Middle frontal gyrus (tissue), 1 donor: ENCODE results near the gene MGAT5.

Experiments
- DNase-seq: peaks from one replicate; pipeline ENCODE4 v3.0.0-alpha.2; 2015; ENCODE audit warnings: low spot score; ENCODE audit errors: extremely low spot score

Gene MGAT5

DNA sequence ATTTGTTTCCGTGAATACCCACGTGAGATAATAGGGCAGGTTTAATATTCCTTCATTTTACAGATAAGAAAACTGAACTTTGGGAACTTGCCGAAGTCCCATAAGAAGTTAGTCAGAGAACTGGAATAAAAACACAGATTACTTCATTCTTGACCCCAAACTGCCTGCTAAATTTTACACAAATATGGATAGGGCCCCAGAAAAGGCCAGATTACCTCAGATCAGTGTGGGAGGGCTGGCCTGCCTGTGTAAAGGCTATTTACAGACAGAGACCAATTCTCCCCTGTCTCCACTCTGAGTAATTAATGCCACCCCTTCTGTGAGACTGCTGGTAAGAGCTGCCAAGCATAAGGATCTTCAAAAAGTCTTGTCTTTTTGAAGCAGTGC lies 139.2 kb downstream of the MGAT5 start:
- DNase-seq = no peak

DNA sequence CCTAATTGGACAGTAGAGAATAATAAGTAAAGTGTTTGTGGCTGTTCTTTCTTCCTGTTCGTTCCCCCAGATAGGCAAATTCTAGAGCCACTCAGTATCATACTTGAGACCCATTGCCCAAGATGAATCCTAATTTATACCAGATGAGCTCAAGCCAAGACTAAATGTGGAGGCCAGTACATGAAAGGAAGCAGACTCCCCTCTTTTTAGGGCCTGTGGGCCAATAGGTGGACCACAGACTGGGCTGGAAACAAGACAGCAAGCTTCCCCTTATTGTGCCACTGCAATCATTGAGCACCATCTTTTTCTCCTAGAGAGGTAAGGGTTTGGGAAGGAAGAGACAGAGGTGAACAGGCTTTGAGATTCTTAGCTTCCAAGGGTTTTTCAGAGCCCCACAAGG lies 141.9 kb downstream of the MGAT5 start:
- no peak for DNase-seq

DNA sequence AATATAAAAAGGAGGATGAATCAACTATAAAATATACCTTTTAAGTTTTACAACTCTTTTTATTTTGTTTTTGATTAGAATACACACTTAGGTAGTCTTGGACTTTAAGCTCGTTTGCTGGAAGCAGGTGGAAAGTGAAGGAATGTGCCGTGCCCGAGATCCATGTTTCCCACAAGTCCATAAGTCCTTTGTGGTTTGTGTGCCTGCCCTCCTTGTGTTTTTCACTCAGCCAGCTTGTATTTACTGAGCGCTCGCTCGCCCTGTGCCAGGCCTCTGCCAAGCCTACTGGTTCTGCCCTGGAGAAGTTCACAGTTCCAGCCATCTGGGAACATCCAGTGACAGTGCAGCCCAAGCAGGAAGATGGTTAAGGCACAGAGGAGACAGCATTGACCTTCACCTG lies 142.6 kb downstream of the MGAT5 start:
- no peak for DNase-seq

DNA sequence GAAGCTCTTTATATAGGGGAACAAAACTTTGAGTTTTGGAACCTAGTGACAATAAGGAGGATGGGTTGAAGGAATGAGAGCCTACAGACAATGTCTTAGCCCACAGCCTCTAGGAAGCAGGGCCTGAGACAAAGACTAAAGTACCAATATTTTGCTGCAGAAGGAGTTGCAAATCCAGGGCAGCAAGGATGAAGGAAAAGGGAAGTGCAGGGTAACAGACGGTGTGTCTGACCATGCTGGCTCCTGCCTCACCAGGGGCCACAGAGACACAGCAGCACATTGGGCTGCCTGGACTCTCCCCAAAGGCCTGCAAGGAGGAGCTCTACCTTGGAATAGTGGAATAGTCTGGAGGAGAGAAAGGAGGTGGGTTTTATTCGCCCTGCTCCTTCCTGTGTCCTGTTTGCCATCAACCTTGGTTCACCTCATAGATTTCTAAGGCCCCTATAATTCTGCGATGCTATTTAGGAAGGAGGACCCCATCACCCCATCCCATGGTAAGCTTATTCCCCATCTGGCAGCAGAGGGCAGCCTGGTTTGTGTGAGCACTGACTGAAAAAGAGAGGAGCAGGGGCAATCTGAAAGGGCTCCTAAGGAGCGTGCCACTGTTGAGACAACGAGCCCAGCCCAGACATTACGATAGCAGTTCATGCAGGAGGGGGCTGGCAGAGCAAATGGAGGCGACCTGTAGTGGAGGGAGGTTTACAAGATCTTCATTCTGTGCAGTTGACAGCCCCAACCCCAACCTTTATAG lies 143.4 kb downstream of the MGAT5 start:
- no peak for DNase-seq

DNA sequence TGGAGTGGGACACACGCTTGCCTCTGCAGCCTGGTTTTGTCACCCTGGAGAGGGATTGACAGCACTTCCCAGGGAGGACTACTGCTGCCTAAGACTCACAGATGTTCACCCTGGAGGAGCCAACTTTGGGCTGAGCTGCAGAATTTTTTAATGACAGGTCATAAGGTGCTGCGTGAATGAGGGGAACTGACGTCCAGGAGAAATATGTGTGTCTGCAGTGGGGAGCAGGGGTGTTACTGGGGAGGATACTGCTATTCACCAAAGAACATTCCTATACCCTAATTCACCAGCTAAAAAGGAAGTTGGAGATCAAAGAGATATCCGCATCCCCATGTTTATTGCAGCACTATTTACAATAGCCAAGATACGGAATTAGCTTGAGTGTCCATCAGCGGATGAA lies 144.4 kb downstream of the MGAT5 start:
- no peak for DNase-seq

DNA sequence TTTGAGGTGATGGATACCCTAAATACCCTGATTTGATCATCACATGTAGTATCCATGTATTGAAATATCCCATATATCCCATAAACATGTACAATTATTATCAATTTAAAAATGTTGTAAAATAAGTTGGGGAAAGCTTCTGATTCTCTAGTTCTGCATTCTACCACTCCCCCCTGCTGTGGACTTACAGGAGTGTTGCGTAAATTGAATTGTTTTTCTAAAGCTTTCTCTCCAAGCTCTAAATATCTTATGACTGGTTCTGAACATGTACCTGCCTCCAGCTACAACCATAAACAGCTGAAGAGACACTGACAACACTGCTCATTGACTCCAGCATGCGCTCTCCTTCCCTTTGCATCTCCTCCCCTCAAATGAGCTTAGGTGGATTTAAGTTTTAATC lies 145.2 kb downstream of the MGAT5 start:
- DNase-seq = no peak

DNA sequence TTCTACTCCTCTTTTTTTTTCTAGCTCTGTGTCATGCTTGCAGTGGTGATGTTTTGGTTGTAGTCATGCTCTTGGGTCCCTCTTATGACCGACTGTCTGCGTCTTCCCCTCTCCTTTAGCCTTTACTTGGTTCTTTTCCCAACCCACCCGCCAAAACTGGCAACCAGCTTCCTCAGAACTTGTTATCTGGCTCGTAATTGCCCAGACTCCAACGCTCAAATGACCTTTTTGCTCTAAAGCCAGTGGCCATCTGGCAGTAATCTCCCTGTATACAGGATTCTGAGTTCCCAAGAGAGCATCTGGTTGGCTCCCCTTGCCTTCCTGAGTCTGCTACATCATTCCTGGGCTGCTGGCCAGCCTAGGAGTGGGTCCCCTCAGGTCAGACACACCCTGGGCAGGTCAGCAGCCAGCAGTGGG lies 147.2 kb downstream of the MGAT5 start:
- no peak for DNase-seq

DNA sequence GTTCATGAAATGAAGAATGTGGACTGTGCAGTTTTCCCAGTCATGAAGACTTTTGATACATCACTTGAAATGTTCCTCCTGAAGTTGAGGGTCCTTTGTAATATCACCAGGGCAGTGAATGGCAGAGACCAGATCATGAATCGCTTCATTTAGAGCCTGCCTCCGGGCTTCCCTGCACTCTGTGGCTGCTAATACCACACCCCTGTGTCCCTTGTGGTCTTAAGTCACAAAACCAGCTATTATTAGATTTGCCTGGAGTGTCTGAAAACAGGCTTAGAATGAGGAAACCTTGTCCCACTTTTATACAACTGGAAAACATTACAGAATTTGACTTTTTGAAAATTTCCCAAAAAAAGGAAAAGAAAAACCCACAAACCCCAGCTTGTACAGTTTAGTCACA lies 147.9 kb downstream of the MGAT5 start:
- no peak for DNase-seq

DNA sequence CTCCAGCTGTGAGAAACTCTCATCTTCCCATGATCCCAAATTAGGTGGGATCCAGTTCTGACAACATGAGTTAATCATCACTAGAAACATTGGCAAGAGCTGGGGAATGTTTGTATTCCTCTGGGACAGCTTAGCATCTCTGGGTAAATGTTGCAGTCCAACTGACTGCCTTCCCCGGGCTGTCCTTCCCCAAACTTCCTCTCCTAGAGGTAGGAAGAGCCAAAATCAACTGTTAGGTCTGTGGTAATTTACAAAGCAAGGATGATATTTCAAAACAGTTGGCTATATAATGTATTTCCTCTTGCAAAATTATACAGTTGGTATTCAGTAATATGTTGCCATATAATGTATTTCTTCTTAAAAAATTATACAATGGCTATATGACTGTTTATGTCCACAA lies 148.5 kb downstream of the MGAT5 start:
- DNase-seq = no peak

DNA sequence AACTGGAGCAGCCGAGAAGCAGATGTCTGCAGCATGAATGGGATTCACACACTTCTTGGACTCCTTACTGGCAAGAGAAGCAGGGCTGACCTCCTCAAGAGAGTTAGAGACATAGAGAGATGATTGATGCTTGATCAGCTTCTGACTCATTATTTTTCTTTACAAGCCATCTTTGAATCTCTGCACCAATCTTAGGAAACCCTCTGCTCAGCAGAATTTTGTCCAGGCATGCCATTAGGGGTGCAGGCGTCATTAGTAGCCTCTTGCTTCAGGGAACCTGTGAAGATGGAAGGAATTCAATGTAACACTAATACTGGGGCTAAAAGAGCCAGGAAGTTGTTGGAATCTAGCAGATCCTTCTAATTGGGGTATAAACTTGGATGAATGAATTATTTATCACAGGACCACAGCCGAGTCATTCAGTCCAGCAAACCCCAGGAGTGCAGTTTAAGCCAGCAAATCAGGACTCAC lies 151.8 kb downstream of the MGAT5 start:
- no peak for DNase-seq

DNA sequence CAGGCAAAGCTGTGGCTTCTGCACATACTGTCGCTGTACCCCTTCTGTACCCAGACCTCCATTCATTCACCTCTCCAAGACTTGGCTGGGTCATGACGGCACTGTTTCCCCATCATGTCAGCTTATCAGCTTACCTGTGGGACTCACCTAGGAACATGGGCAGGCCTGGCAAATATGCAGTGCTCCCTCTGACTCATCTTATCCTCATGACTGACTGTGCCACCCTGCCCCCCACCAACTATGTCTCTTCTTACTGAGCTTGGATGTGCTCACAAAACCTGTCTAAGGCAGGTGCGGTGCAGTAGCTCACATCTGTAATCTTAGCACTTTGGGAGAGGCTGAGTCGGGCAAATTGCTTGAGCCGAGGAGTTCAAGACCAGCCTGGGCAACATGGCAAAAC lies 152.4 kb downstream of the MGAT5 start:
- DNase-seq = no peak

DNA sequence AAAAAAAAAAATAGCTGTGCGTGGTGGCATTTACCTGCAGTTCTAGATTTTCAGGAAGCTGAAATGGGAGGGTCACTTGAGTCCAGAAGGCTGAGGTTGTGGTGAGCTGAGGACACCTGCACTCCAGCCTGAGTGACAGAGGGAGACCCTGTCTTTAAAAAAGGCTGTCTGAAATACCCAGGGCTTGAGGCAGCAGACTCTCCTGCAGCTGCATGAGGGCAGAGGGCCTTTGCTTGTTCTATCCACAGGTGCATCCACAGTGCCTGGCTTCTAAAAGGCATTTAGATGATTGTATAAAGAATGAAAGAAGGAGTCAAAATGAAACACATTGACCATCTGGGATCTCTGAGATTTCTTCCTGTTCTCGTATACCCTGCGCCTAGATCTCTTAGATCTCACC lies 152.9 kb downstream of the MGAT5 start:
- no peak for DNase-seq

DNA sequence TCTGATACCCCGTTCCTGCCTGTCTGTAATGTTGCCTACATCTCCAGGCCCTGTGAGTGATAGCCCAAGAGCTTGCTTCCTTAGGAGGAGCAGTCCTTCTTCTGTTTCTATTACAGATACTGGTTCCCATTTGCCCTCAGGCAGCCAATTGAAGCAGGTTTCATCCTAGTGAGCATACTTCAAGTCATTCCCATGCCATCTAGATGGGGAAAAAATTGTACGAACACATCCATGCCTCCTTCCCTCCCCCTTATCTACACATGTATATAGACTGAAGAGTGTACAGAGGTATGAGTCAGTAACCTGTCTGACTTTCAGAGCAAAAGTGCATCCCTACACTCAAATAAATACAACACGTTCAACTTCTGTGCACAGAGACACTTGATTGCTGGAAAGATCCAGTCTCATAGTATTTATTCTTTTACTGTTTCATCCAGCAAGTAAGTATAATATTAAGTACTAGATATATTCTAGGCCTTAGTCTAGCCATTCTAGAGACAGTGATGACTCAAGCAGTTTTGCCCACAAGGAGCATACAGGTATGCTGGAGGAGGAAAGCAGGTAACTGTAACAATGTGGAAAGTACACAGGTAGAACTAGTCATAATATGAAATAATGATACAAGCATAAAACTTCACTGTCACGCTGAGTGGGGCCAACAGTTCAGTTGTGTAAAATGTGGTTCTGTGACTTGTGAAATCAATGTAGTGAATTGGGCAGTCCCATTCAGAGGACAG lies 153.4 kb downstream of the MGAT5 start:
- DNase-seq = no peak

DNA sequence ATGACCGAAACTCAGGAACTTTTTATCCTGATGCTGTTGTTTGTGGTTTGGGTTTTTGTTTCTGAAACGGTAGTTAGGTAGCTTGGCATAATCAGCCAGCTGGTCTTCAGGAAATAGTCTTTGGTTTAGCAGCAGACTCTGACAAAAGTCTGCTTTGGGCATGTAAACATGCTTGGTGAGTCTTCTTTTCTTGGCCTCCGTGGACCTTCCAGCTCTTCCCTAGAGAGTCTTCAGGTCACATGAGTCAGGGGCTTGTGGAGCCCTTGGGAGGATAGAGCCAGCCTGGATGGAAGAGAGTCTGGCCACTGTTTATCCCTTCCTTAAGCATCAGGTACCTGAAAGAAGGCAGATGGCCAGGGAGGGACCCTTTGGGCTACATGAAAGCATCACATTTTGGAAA lies 154.5 kb downstream of the MGAT5 start:
- DNase-seq = no peak

DNA sequence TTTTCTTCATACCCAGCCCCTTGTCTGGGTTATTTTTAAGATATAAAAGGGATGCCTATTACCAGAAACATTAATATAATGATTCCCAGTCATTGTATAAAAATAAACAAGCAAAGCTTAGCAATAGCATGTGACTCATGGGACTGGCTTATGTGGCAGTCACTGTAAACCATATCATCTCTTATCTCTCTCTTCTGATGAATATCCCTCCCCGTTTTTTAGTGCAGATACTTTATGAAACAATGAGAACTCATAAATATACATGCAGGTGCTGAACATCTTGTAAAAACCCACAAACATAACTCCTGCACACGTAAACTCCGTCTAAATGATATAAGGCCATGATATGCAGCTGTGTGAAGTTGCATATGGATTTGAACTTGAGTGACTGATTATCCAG lies 154.9 kb downstream of the MGAT5 start:
- DNase-seq = no peak

DNA sequence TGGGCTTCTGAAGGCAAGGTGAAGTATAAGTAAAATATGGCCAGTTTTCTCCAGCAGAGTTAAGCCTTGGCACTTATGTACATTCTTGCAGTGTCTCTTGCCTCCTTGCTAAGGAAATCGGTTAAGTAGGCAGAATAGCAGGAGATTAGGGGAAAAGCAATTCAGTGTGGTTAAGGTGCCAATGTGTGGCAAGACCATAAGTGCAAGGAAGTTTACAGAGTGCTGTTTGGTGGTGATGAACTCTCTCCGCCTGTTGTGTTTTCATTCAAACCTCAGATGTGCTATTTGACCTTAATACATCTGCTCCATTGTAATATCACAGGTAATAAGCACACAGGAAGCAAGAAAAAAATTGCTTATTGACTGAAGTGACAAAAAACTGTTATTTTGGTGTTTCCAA lies 156.1 kb downstream of the MGAT5 start:
- DNase-seq = no peak

DNA sequence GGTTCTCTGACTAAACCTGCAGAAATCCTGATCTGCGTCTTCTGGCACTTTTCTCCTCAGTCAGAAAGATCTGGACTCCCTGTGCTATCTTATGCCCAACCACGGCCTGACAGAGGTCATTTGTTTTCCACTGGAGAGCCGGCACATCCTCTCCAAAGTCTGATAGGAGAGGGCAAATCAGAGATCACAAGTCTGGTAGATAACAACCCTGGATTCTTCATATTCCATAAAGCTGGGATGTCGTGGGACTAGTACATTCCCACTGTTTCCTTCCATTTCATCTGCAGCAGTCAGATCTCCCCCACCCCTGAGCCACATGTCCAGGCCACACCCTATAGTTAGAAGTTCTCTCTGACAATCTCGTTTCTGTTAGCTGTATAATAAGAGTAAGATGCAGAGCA lies 157.0 kb downstream of the MGAT5 start:
- DNase-seq = no peak

DNA sequence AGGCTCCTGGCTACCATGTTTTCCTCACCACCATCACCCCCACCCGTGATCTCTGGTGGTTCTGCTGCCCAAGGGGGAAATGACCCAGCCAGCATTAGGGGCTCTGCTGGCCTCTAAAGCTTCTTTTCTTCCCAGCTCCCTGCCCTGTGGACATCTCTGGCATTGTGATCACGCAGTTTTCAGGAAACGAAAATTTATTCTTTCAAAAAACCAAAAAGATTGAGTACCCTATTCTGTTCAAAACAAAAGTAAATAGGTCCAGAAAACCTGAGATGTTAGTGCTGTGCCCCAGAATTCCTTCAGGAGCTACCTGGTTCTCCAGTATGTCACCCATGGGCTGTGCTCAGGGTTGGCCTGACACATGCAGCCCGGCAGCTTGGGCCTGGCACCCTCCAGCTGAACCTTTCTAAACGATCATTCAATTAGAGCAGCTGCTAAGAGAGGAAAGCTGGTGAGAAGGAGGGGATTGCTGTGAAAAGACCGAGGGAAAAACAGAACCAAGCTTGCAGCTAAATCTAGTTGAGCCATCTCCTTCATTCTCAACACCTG lies 157.5 kb downstream of the MGAT5 start:
- DNase-seq = no peak

DNA sequence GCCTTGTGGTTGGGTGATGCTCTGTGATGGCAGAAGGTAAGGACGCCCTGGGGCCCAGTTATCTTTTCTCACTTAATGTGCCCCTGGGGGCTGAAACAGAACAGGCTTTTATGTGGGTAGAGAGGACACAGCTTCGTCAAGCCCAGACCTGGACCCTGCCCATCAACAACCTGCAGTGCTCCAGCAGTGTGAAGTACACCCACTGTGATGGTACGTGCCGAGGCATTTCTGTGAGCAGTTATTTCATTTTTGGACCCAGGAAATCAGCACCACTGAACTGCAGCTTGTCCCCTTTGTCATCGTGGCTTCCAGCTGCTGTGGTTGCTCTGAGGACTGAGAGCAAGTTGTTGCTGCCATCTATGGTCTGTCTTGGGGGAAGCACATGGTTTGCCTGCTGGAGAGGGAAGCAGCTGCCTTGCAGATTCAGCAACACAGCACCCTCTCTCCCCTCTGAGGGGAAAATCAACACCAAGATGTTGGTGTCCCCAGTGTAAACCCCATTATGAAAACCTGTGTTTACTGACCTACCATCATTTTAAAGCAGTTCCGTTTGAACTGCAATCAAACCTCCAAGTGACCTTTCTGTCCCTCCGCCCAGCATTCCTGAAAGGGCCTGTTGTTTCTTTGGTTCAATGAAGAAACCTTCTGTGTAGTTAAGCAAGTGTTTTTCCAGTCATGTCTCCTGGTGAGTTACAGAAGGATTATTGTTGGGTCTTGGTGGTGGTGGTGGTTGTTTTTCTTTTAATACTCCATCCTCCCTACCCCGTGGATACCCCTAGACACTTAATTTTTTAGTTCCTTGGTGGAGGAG lies 158.2 kb downstream of the MGAT5 start:
- peak; percentile 81 for DNase-seq

DNA sequence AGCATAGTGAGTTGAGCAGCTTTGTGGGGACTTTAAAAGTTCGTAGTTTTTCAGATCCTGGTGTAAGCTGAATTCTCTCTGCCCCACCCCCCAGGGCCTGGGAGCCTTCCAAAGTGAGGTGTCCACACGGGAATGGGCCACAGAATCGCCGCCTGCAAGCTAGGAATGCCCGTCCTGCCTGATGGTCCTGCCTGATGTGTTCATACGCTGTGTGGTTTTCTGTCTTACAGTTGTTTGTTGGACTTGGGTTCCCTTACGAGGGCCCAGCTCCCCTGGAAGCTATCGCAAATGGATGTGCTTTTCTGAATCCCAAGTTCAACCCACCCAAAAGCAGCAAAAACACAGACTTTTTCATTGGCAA lies 158.7 kb downstream of the MGAT5 start:
- DNase-seq = no peak

DNA sequence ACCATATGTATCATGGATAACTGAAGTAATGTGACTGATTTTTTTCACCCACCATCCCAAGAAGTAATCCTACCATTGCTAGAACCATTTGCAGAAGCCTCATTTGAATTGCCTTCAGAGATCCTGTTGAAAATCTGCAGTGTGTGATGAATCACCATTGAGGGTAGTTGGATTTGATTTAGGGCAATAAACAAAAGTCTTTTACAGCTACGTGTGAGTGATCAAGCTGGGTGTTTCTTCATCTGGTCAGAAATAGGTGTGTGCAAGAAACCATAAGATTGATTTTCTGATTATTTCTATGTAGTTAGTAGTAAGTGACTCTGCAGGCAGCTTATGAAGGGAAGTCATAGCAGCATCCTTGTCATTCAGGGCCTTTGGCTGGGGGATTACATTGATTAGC lies 159.6 kb downstream of the MGAT5 start:
- no peak for DNase-seq

DNA sequence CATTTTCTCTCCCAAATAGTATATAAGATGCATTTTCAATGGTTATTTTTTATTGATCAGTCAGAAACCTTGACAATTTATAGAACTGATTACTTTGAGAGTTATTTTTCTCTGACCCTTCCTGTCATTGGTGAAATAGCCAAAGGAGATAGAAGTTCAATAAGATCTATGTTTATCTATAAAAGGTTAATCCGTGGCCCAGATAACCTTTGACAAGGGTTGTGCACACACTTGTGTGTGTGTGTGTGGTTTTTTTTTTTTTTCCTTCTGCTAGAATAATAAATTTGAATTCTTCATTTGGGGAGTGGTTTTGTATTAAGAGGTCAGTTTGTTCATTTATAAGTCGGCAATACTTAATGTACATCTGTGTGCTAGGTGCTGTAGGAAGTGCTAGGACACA lies 160.0 kb downstream of the MGAT5 start:
- no peak for DNase-seq
